Fibroblast of lung (primary cell): Measurements from ENCODE around the gene NUP214. TPM values are rescaled to one million over a fixed set of nuclear protein-coding genes. Genes with fewer than 3 reads are reported as not detected.

Source experiments
- DNase-seq, 2 donors: peaks; one replicate each; pipeline versions ENCODE4 v3.0.0 to v3.0.0-alpha.2; 2010; ENCODE audit warnings: low read depth in 2 of 2
- H2AFZ ChIP-seq: 2 replicates; pipeline ENCODE4 v1.5.1; 2012; ENCODE audit warnings: low read length, control low read depth, inconsistent platforms
- H3K27ac ChIP-seq: 2 replicates; pipeline ENCODE4 v1.5.1; 2011; ENCODE audit warnings: low read length, control low read depth; ENCODE audit not compliant: insufficient read depth
- H3K27me3 ChIP-seq: 2 replicates; pipeline ENCODE4 v1.5.1; 2011; ENCODE audit warnings: mild to moderate bottlenecking, low read length; ENCODE audit not compliant: control insufficient read depth, insufficient read depth
- H3K36me3 ChIP-seq: 2 replicates; pipeline ENCODE4 v1.5.1; 2011; ENCODE audit warnings: low read length; ENCODE audit not compliant: control insufficient read depth, insufficient read depth
- H3K4me1 ChIP-seq: 2 replicates; pipeline ENCODE4 v1.5.1; 2011; ENCODE audit warnings: low read length; ENCODE audit not compliant: control insufficient read depth, insufficient read depth; ENCODE audit errors: extremely low read depth
- H3K4me2 ChIP-seq: 2 replicates; pipeline ENCODE4 v1.5.1; 2011; ENCODE audit warnings: low read length, control low read depth; ENCODE audit not compliant: insufficient read depth; ENCODE audit errors: extremely low read depth
- H3K4me3 ChIP-seq, 4 experiments: fragments of 200-600 bp in 1 of 4; sonication (generic) in 1 of 4; replicated peaks in 1 of 4; 2 replicates each; pipeline ENCODE4 v1.5.1; 2011 to 2016; ENCODE audit warnings: low read length in 4 of 4, low read depth in 3 of 4, mild to moderate bottlenecking in 3 of 4, control low read depth in 2 of 4, inconsistent platforms in 1 of 4, mixed read lengths in 1 of 4; ENCODE audit not compliant: insufficient read depth in 1 of 4; ENCODE audit errors: control extremely low read depth in 1 of 4
- H3K79me2 ChIP-seq: 2 replicates; pipeline ENCODE4 v1.5.1; 2012; ENCODE audit warnings: mild to moderate bottlenecking, low read length, inconsistent platforms; ENCODE audit not compliant: control insufficient read depth, insufficient read depth
- H3K9ac ChIP-seq: 2 replicates; pipeline ENCODE4 v1.5.1; 2011; ENCODE audit warnings: mild to moderate bottlenecking, low read length, control low read depth; ENCODE audit not compliant: insufficient read depth
- H3K9me3 ChIP-seq: 2 replicates; pipeline ENCODE4 v1.5.1; 2012; ENCODE audit warnings: low read depth, low read length; ENCODE audit not compliant: control insufficient read depth, insufficient read depth
- H4K20me1 ChIP-seq: 2 replicates; pipeline ENCODE4 v1.5.1; 2011; ENCODE audit warnings: low read length; ENCODE audit not compliant: control insufficient read depth, insufficient read depth; ENCODE audit errors: extremely low read depth
- CTCF ChIP-seq, 2 donors: IDR thresholded peaks in 1 of 2; conservative IDR thresholded peaks in 1 of 2; 1 replicate in 1 of 2; 2 replicates in 1 of 2; pipeline ENCODE4 v1.5.1; 2011 to 2012; ENCODE audit warnings: low read length in 2 of 2, control low read depth in 1 of 2, inconsistent platforms in 1 of 2, low read depth in 1 of 2, mild to moderate bottlenecking in 1 of 2
- EZH2 ChIP-seq: IDR thresholded peaks from 2 replicates; pipeline ENCODE4 v1.5.1; 2012; ENCODE audit warnings: low read length, control low read depth, mild to moderate bottlenecking; ENCODE audit errors: missing control alignments
- polyA plus RNA-seq, 2 donors: library from polyadenylated mRNA; depleted of rRNA in 1 of 2; stranded (reverse) in 1 of 2; unstranded in 1 of 2; fragments of >200 nt; gene quantifications; 2 replicates each; pipeline ENCODE4 v1.2.1, GENCODE V29; 2011 to 2012; ENCODE audit warnings: missing spikeins in 1 of 2
- total RNA-seq: library from RNA; depleted of rRNA; stranded (reverse); fragments of >200 nt; gene quantifications from 2 replicates; pipeline ENCODE4 v1.2.1, GENCODE V29; 2014

The NUP214 gene
- total and polyA plus RNA-seq, 2 donors (not counting 1 experiment from before 2014, with no cell fraction given), result 5.0 to 12.2 TPM

DNA sequence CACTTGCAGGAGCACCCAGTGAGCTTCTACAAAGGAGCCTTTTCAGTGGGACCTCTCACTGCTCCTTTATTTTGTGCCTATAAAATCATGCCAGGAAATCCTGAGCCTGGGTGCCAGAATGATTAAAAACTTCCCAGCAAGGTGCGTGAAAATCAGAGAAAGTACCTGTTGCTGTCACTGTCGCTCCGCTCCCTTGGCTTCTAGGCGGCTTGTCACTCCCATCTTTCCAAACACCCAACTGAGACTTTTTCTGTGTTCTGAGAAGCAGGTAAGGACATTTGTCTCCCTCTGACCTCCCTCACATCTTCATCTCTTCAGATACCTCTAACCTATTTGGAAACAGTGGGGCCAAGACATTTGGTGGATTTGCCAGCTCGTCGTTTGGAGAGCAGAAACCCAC lies 97.1 kb downstream of the NUP214 start:
- DNase-seq, result no peak
- H3K4me3 ChIP-seq, result no peak overlapping the region
- no peak overlapping the region for H3K27ac ChIP-seq
- H3K4me2 ChIP-seq, result no peak overlapping the region
- no peaks in the 10 kb centered on the region for H3K4me1 ChIP-seq
- H3K79me2 ChIP-seq, result no peaks in the 10 kb centered on the region
- TF ChIP-seq CTCF (conservative IDR thresholded peaks at IDR 0.05 in 1 of 2, IDR thresholded peaks at IDR 0.05 in 1 of 2; ENCODE audit: low read depth in 1 of 2, low read length in 2 of 2) (no peak), EZH2 (no peak)
- H4K20me1 ChIP-seq, result no peaks in the 10 kb centered on the region
- H2AFZ ChIP-seq, result no peak overlapping the region
- no peaks in the 10 kb centered on the region for H3K9me3 ChIP-seq
- peaks cover 1% of the 10 kb centered on the region for H3K36me3 ChIP-seq
- no peak overlapping the region for H3K9ac ChIP-seq
- no peaks in the 10 kb centered on the region for H3K27me3 ChIP-seq

DNA sequence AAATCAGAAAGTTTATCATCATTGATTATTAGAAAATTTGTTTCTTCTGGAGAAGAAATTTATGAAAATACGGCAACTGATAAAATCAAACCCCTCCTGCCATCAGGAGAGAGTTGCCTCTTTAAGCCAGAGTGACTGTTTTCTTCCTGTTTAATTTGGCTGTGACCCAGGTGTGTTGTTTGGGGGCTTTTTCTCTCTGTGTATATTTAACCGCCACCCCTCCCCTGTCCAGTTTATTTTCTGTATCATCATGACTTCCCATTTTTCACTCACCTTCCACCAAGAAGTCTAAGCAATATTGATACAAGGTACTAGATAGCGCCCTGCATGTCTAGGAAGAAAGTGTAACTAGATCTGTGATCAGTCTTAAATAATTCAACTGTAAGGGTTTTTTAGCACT lies 100.8 kb downstream of the NUP214 start:
- DNase-seq, result no peak
- Histone ChIP-seq H3K36me3 (peaks cover 5% of the 10 kb centered on the region), H3K4me3 (no peak overlapping the region), H3K79me2 (no peaks in the 10 kb centered on the region), H3K4me1 (peaks cover 2% of the 10 kb centered on the region), H3K27me3 (no peaks in the 10 kb centered on the region), H3K27ac (no peak overlapping the region), H2AFZ (no peak overlapping the region), H3K4me2 (no peak overlapping the region), H4K20me1 (no peaks in the 10 kb centered on the region), H3K9ac (no peak overlapping the region), H3K9me3 (no peaks in the 10 kb centered on the region)
- no peak for TF ChIP-seq EZH2
- no peak for TF ChIP-seq CTCF (conservative IDR thresholded peaks at IDR 0.05 in 1 of 2, IDR thresholded peaks at IDR 0.05 in 1 of 2; ENCODE audit: low read depth in 1 of 2, low read length in 2 of 2)

DNA sequence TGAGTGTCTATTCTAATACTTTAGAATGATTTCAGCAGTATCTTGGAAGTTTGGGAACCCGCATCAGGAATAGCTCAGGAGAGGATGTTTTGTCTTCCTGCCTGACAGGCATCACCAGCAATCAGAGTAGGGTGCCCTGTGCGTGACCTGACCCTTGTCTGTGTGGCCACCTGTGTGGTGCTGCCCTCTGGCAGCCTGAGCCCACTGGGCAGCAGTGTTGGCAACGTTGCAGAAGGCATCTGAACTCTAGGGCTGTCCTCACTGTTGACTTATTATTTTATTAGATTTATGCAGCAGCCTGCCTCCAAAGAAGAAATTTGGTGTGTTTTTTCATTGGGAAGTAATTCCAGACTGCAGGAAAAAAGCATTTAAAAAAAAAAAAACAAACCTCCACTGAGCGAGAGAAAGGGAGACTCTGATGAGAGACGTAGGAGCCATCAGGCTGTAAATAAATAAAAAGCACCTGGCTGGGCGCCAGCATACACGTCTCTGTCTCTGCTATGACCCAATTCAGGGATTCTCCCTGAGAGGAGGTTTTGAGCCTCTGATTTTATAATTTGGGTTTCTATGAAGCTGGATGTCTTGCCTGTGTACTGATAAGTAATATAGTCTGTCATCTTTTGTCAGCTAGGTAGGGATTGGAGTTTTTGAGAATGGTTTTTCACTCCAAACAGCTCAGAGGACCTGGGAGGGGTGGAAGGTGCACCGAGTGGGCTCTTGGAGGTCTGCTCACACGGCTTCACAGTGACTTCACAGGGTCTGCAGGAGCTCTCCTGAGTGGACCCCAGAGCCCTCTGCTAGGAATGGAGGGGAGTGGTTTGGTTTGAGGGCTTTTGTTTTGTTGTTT lies 101.9 kb downstream of the NUP214 start:
- peak in 1 of 2 donors; percentile 22 for DNase-seq
- Histone ChIP-seq H3K27ac (no peak overlapping the region), H3K79me2 (no peaks in the 10 kb centered on the region)

More for the DNA sequence above, 101.9 kb downstream of the NUP214 start:
- Histone ChIP-seq H3K4me1 (peaks cover 2% of the 10 kb centered on the region), H3K9me3 (no peaks in the 10 kb centered on the region), H3K9ac (no peak overlapping the region), H2AFZ (no peak overlapping the region), H3K27me3 (no peaks in the 10 kb centered on the region), H3K4me2 (no peak overlapping the region), H4K20me1 (no peaks in the 10 kb centered on the region), H3K36me3 (peaks cover 5% of the 10 kb centered on the region), H3K4me3 (no peak overlapping the region)
- TF ChIP-seq EZH2 (no peak), CTCF (conservative IDR thresholded peaks at IDR 0.05 in 1 of 2, IDR thresholded peaks at IDR 0.05 in 1 of 2; ENCODE audit: low read depth in 1 of 2, low read length in 2 of 2) (no peak)
